HG02588 (cell line): ENCODE data around the gene CCDC117.
"Not testable (repeated sequence)": the region's sequence is repeated elsewhere in the genome, so short reads cannot be mapped to it uniquely, and the experiment has no call there.

Experiments
- ATAC-seq: cut with Tn5 transposase; IDR thresholded peaks from one replicate; pipeline ENCODE4 v1.9.1; 2021; ENCODE audit warnings: mild to moderate bottlenecking, moderate library complexity; ENCODE audit not compliant: unreplicated experiment

Gene CCDC117

GRCh38 chr22:28772633-28773460, at the start of gene CCDC117:
TSS of gene CCDC117 (plus strand) at chr22:28772695. CDS start at chr22:28772850, 155 bp downstream.
- peak; percentile 84 for ATAC-seq

- ATAC-seq: no peak
These were observed 44.5 kb upstream of the CCDC117 start for GRCh38 chr22:28728002-28728401.

- no peak for ATAC-seq
These were observed 43.7 kb upstream of the CCDC117 start for GRCh38 chr22:28728621-28729313.

- no peak for ATAC-seq
These were observed 42.3 kb upstream of the CCDC117 start for GRCh38 chr22:28730179-28730578.

- ATAC-seq: no peak
These were observed 38.1 kb upstream of the CCDC117 start for GRCh38 chr22:28734393-28734792.

GRCh38 chr22:28736301-28737155, 36.0 kb upstream of the CCDC117 start:
- ATAC-seq: no peak

GRCh38 chr22:28737701-28738100, 34.8 kb upstream of the CCDC117 start:
- no peak for ATAC-seq

GRCh38 chr22:28738876-28739275, 33.6 kb upstream of the CCDC117 start:
- ATAC-seq: not testable (repeated sequence)

- no peak for ATAC-seq
These were observed 31.2 kb upstream of the CCDC117 start for GRCh38 chr22:28741200-28741784.

- peak; percentile 86 for ATAC-seq
These were observed 30.5 kb upstream of the CCDC117 start, which contains the start of the genes CHEK2 and HSCB for GRCh38 chr22:28741785-28742561. TSS of gene CHEK2 (minus strand) at chr22:28741820. CDS start at chr22:28734721, 7,099 bp downstream. TSS of gene HSCB (plus strand) at chr22:28742039. CDS start at chr22:28742096, 57 bp downstream.

- ATAC-seq: no peak
These were observed 29.9 kb upstream of the CCDC117 start for GRCh38 chr22:28742562-28742962.

GRCh38 chr22:28743852-28744251, 28.6 kb upstream of the CCDC117 start:
- ATAC-seq: no peak

GRCh38 chr22:28750471-28750881, 22.0 kb upstream of the CCDC117 start:
- ATAC-seq: no peak

GRCh38 chr22:28754512-28754911, 18.0 kb upstream of the CCDC117 start:
- not testable (repeated sequence) for ATAC-seq

- no peak for ATAC-seq
These were observed 12.5 kb upstream of the CCDC117 start for GRCh38 chr22:28759861-28760560.

- no peak for ATAC-seq
These were observed 11.1 kb upstream of the CCDC117 start for GRCh38 chr22:28761449-28761755.

GRCh38 chr22:28762000-28762399, 10.5 kb upstream of the CCDC117 start:
- ATAC-seq: not testable (repeated sequence)

- no peak for ATAC-seq
These were observed 5.9 kb upstream of the CCDC117 start for GRCh38 chr22:28766628-28767027.

GRCh38 chr22:28768701-28769393, 3.6 kb upstream of the CCDC117 start:
- no peak for ATAC-seq
